K562 (cell line): Measurements from ENCODE around the gene AS3MT. TPM values are rescaled to one million over a fixed set of nuclear protein-coding genes. Genes with fewer than 3 reads are reported as not detected.

Source experiments
- ATAC-seq: fragments of 200-7000 bp; cut with Tn5 transposase; 3 replicates; pipeline ENCODE4 v1.9.1; 2020; ENCODE audit warnings: moderate library complexity
- BruUV-seq: library from RNA; stranded (reverse); fragments of 400-500 nt; replicated peaks from 2 replicates; lab custom pipeline; 2021; lab: Mats Ljungman, UMichigan
- CTCF ChIA-PET: fragments of 300-600 bp; formaldehyde crosslinking; extraction: SDS; loops from one replicate; lab custom pipeline; 2021; ENCODE audit warnings: low intra/inter-chr PET ratio; lab: Yijun Ruan, JAX
- POLR2A ChIA-PET: fragments of 300-600, 350-650 bp; sonication (Branson Sonifier 250); formaldehyde crosslinking; extraction: SDS; loops from one replicate; lab custom pipeline; 2021; ENCODE audit warnings: antibody characterized with exemption, inconsistent platforms; lab: Yijun Ruan, JAX
- DNase-seq, 4 experiments: peaks; one replicate each; pipeline versions ENCODE4 v3.0.0 to v3.0.0-alpha.2; 2011 to 2018; ENCODE audit warnings: low spot score in 3 of 4, mixed read lengths in 3 of 4; ENCODE audit errors: extremely low read depth in 1 of 4
- FAIRE-seq: peaks from 2 replicates; lab custom pipeline; 2011; peaks lifted over from hg19 to GRCh38; lab: Jason Lieb, UNC
- H2AFZ ChIP-seq: 2 replicates; pipeline ENCODE4 v1.6.0; 2011; ENCODE audit warnings: low read depth, low read length, control low read depth, inconsistent platforms
- H3K27ac ChIP-seq: fragments of 200-600 bp; 3 replicates; pipeline ENCODE4 v1.8.0; 2011; ENCODE audit warnings: low read depth, mild to moderate bottlenecking, control low read depth, inconsistent platforms, low read length, moderate library complexity, mixed read lengths; ENCODE audit errors: extremely low read depth
- H3K27me3 ChIP-seq, 2 experiments: fragments of 300-600 bp in 1 of 2; 2 replicates in 1 of 2; 3 replicates in 1 of 2; pipeline versions ENCODE4 v1.6.0 to v1.8.0; 2011; ENCODE audit warnings: inconsistent platforms in 2 of 2, low read length in 2 of 2, mild to moderate bottlenecking in 1 of 2, mixed read lengths in 1 of 2, moderate library complexity in 1 of 2; ENCODE audit not compliant: control insufficient read depth in 2 of 2, insufficient read depth in 2 of 2
- H3K36me3 ChIP-seq: fragments of 300-600 bp; 3 replicates; pipeline ENCODE4 v1.8.0; 2011; ENCODE audit warnings: mild to moderate bottlenecking, low read length, inconsistent platforms; ENCODE audit not compliant: control insufficient read depth, insufficient read depth
- H3K4me1 ChIP-seq, 2 experiments: fragments of 200-600 bp in 1 of 2; replicated peaks in 1 of 2; 2 replicates in 1 of 2; 3 replicates in 1 of 2; pipeline versions ENCODE4 v1.5.1 to v1.8.0; 2011; ENCODE audit warnings: inconsistent platforms in 2 of 2, low read length in 2 of 2, mild to moderate bottlenecking in 1 of 2, mixed read lengths in 1 of 2, moderate library complexity in 1 of 2; ENCODE audit not compliant: control insufficient read depth in 2 of 2, insufficient read depth in 2 of 2
- H3K4me2 ChIP-seq: 2 replicates; pipeline ENCODE4 v1.6.1; 2011; ENCODE audit warnings: low read length, control low read depth, inconsistent platforms, mixed read lengths; ENCODE audit not compliant: insufficient read depth
- H3K4me3 ChIP-seq: fragments of 200-600 bp; sonication (generic), shearing (Covaris generic); 2 replicates; pipeline ENCODE4 v1.5.1; 2016; ENCODE audit warnings: control low read depth, inconsistent platforms
- H3K79me2 ChIP-seq: fragments of 200-600 bp; 3 replicates; pipeline ENCODE4 v1.8.0; 2011; ENCODE audit warnings: low read length, inconsistent platforms; ENCODE audit not compliant: control insufficient read depth, insufficient read depth
- H3K9ac ChIP-seq, 2 experiments: 2 replicates each; pipeline versions ENCODE4 v1.6.0 to v1.6.1; 2011; ENCODE audit warnings: low read depth in 2 of 2, low read length in 2 of 2, control low read depth in 1 of 2, inconsistent platforms in 1 of 2, mild to moderate bottlenecking in 1 of 2, mixed read lengths in 1 of 2; ENCODE audit not compliant: insufficient read depth in 1 of 2
- H3K9me1 ChIP-seq: one replicate; pipeline ENCODE4 v1.6.0; 2011; ENCODE audit warnings: inconsistent platforms, mild to moderate bottlenecking, low read length, moderate library complexity; ENCODE audit not compliant: control insufficient read depth, insufficient read depth
- H3K9me3 ChIP-seq: replicated peaks from 2 replicates; pipeline ENCODE4 v1.5.1; 2011; ENCODE audit warnings: low read depth, low read length, inconsistent platforms; ENCODE audit not compliant: control insufficient read depth, insufficient read depth
- H4K20me1 ChIP-seq: replicated peaks from 2 replicates; pipeline ENCODE4 v1.6.1; 2011; ENCODE audit warnings: low read length, inconsistent platforms, mixed read lengths; ENCODE audit not compliant: control insufficient read depth, insufficient read depth
- ARID3A ChIP-seq: IDR thresholded peaks from 2 replicates; pipeline ENCODE4 v1.6.1; 2012; ENCODE audit warnings: low read depth, low read length, improper control_type of control experiment, borderline replicate concordance
- CBFA2T3 ChIP-seq: fragments of 450-650 bp; IDR thresholded peaks from 2 replicates; pipeline ENCODE4 v1.6.1; 2017
- CEBPB ChIP-seq: fragments of 450-650 bp; IDR thresholded peaks from 2 replicates; pipeline ENCODE4 v1.6.1; 2016; ENCODE audit warnings: missing genetic modification characterization, missing compliant biosample characterization
- JUN ChIP-seq, 2 experiments: sonication (generic) in 1 of 2; formaldehyde crosslinking in 1 of 2; IDR thresholded peaks; 2 replicates each; pipeline versions ENCODE4 v1.6.1 to v1.8.0; 2012 to 2022; ENCODE audit warnings: borderline replicate concordance in 2 of 2, mild to moderate bottlenecking in 2 of 2, improper control_type of control experiment in 1 of 2, low read depth in 1 of 2, low read length in 1 of 2, missing genetic modification reagents in 1 of 2
- TAF7 ChIP-seq: fragments of 450-650 bp; IDR thresholded peaks from 2 replicates; pipeline ENCODE4 v1.6.1; 2016; ENCODE audit warnings: missing genetic modification characterization, missing compliant biosample characterization
- TCF3 ChIP-seq: sonication (generic); formaldehyde crosslinking; IDR thresholded peaks from 2 replicates; pipeline ENCODE4 v1.4.0; 2020; ENCODE audit warnings: mild to moderate bottlenecking, missing genetic modification reagents
- XRCC3 ChIP-seq: fragments of 450-650 bp; IDR thresholded peaks from 2 replicates; pipeline ENCODE4 v1.6.1; 2017; ENCODE audit warnings: mild to moderate bottlenecking, moderate library complexity
- ZNF583 ChIP-seq: fragments of 250-450 bp; sonication (Bioruptor Pico); IDR thresholded peaks from 2 replicates; pipeline ENCODE4 v1.4.0; 2020
- WGBS: fragments of 100-300 bp; shearing (Covaris generic); methylation state at CpG from one replicate; pipeline ENCODE4 v1.1.6; 2016; ENCODE audit warnings: low coverage, mixed read lengths; ENCODE audit not compliant: insufficient coverage; ENCODE audit errors: missing lambda C conversion rate; 5-methylcytosine and 5-hydroxymethylcytosine counted together
- in situ Hi-C: fragments of 300-500 bp; cut with MboI; formaldehyde crosslinking; loops from 4 replicates; pipeline ENCODE4 v1.15.0; 2018; ENCODE audit warnings: inconsistent platforms, mixed read lengths
- intact Hi-C: fragments of 100-400 bp; cut with micrococcal nuclease; formaldehyde crosslinking; loops from 2 replicates; pipeline ENCODE4 v1.14.2; 2022
- polyA plus RNA-seq, 8 experiments: library from polyadenylated mRNA; depleted of rRNA in 4 of 8; stranded (reverse) in 5 of 8; unstranded in 3 of 8; fragments of >200 nt; fragmentation: Nextera tagmentation in 2 of 8; fragmentation: Illumina TruSeq in 1 of 8; extraction: Ambion mirVana in 2 of 8; extraction: Trizol in 1 of 8; gene quantifications; 2 replicates each; pipeline versions ENCODE4 v1.2.1 to v1.2.3, GENCODE V29; 2011 to 2014; ENCODE audit warnings: inconsistent platforms in 1 of 8, missing spikeins in 1 of 8
- total RNA-seq, 7 experiments: library from RNA; depleted of rRNA in 6 of 7; stranded (reverse); fragments of >200 nt in 6 of 7; fragmentation: Illumina TruSeq in 2 of 7; extraction: Trizol in 2 of 7; gene quantifications; 2 replicates each; pipeline versions ENCODE4 v1.2.1 to v1.2.3, GENCODE V29; 2011 to 2021; ENCODE audit warnings: low replicate concordance in 1 of 7

AS3MT gene
- total and polyA plus RNA-seq, 9 of the 15 experiments (the other 6 are each of a cell fraction or from before 2014, with no cell fraction given), result 0.04 to 0.33 (median 0.19) TPM; not detected in 2

DNA sequence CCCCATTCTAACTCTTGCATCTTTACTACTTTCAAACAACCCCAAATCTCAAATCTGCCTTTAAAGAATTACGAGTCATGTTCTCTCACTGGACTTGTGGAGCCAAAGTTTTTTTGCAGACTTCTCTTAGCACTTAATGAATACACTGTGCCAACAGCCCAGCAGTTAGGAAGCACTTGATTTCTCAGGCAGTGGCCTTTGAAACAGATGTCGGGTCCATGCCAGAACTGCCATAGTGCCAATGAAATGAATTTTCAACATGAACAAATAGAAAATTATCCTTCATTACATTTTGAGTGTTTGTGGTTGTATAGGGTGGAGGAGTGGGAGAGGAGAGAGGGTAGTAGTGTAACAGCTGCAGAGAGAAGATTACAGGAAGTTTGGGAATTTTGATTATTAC, 9.4 kb upstream of the AS3MT start (continued):
- TF ChIP-seq ARID3A (no peak), CEBPB (no peak), XRCC3 (no peak), JUN (IDR thresholded peaks at IDR 0.05; ENCODE audit: borderline replicate concordance, low read depth, low read length) (no peak), JUN (CRISPR knock-in tag; IDR thresholded peaks at IDR 0.05; ENCODE audit: borderline replicate concordance) (no peak), ZNF583 (CRISPR knock-in tag) (no peak)

DNA sequence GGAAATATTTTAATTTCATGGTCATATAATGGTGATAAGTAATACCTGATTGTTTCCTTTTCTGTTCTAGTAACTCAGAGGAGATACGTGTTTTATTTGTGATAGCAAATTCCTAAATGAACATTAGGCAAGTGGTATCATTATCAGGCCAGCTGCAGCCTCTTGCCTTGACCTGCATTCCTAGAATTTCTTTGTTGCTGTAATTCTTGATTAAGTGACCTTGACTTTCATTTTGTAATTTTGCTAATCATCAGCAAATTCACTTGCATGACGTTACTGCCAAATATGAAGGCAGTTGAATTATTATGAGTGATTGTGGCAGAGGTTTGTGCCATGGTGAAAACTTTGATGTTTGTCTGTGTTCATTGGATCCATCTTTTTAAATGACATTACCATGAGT, 5.6 kb upstream of the AS3MT start:
- H3K9me3 ChIP-seq, result no peaks in the 10 kb centered on the region
- no peaks in the 10 kb centered on the region for H3K27me3 ChIP-seq
- intact Hi-C loops (no loop called here), in situ Hi-C loops (no loop called here)
- WGBS, result 0% methylated on average over 2 of the region's 2 CpGs
- no peak overlapping the region for H2AFZ ChIP-seq
- ChIA-PET CTCF (no interaction called here), POLR2A (interaction anchor here (1.5 kb wide), 1 partner anchor 11 kb away, joined by 4 read pairs; no protein-coding TSS in a partner anchor)
- no peaks in the 10 kb centered on the region for H4K20me1 ChIP-seq
- H3K9ac ChIP-seq, result no peak overlapping the region
- no peak overlapping the region for H3K27ac ChIP-seq
- ATAC-seq (no peak), DNase-seq (no peak), FAIRE-seq (no peak)
- peaks cover 12% of the 10 kb centered on the region; the same call in 2 of the 3 replicates for H3K36me3 ChIP-seq
- TF ChIP-seq TAF7 (tag) (no peak), CBFA2T3 (peak; percentile 27; the same call in 1 of the 2 replicates), TCF3 (CRISPR knock-in tag) (peak; percentile 26; the same call in 1 of the 2 replicates)
- H3K9me1 ChIP-seq, result no peaks in the 10 kb centered on the region
- H3K4me2 ChIP-seq, result no peak overlapping the region
- H3K79me2 ChIP-seq, result no peaks in the 10 kb centered on the region
- no peak overlapping the region for H3K4me3 ChIP-seq
- H3K4me1 ChIP-seq, result no peaks in the 10 kb centered on the region
- TSS peak; percentile 23 for BruUV-seq
